Testis (tissue), 3 donors: ENCODE data around the gene FLYWCH1. TPM values are rescaled to one million over a fixed set of nuclear protein-coding genes. Genes with fewer than 3 reads are reported as not detected.
A peak's percentile ranks its signal among the peaks of the same experiment; 100 is the strongest.

Source experiments
- DNase-seq: peaks from one replicate; pipeline ENCODE4 v3.0.0-alpha.2; 2019
- H3K27ac ChIP-seq, 2 donors: fragments of 200-600 bp; sonication (generic); one replicate each; pipeline ENCODE4 v1.5.1; 2019
- H3K27me3 ChIP-seq: fragments of 200-600 bp; sonication (generic); one replicate; pipeline ENCODE4 v1.5.1; 2019
- H3K36me3 ChIP-seq: fragments of 200-600 bp; sonication (generic); one replicate; pipeline ENCODE4 v1.5.1; 2017; ENCODE audit warnings: low read depth; ENCODE audit errors: missing control alignments
- H3K4me1 ChIP-seq: fragments of 200-600 bp; sonication (generic); one replicate; pipeline ENCODE4 v1.5.1; 2019
- H3K4me3 ChIP-seq, 2 donors: fragments of 200-600 bp; sonication (generic); one replicate each; pipeline ENCODE4 v1.5.1; 2017 to 2019
- H3K9me3 ChIP-seq: fragments of 200-600 bp; sonication (generic); one replicate; pipeline ENCODE4 v1.5.1; 2017
- CTCF ChIP-seq, 3 experiments: fragments of 450-650 bp in 2 of 3; fragments of 200-600 bp in 1 of 3; sonication (generic) in 1 of 3; IDR thresholded peaks; one replicate each; pipeline ENCODE4 v1.5.1; 2016 to 2019; ENCODE audit warnings: antibody characterized with exemption in 3 of 3, mild to moderate bottlenecking in 2 of 3, moderate library complexity in 1 of 3
- POLR2A ChIP-seq: fragments of 450-650 bp; IDR thresholded peaks from one replicate; pipeline ENCODE4 v1.6.1; 2017; ENCODE audit warnings: antibody characterized with exemption, mild to moderate bottlenecking, moderate library complexity
- WGBS, 2 donors: methylation state at CpG; one replicate each; pipeline ENCODE4 v1.1.5; 2018; 5-methylcytosine and 5-hydroxymethylcytosine counted together
- intact Hi-C: fragments of 100-400 bp; cut with DNase I; formaldehyde crosslinking; loops from one replicate; pipeline ENCODE4 v1.15.1; 2023; ENCODE audit warnings: low total_unique reads
- polyA plus RNA-seq: library from polyadenylated mRNA; stranded (reverse); fragments of 350-450 nt; fragmentation: Illumina TruSeq; extraction: RNeasy Lipid Tissue Mini Kit (QIAGEN cat#74804); gene quantifications from one replicate; pipeline ENCODE4 v1.2.3, GENCODE V29; 2014; ENCODE audit warnings: low read depth, low replicate concordance; ENCODE audit not compliant: insufficient read depth
- total RNA-seq, 2 donors: library from RNA; depleted of rRNA; stranded (reverse); fragments of >200 nt; gene quantifications; one replicate each; pipeline ENCODE4 v1.2.3, GENCODE V29; 2016

Gene FLYWCH1
- total and polyA plus RNA-seq, 3 donors from 2014 or later, result 12.5 to 31.0 (median 26.7) TPM

GRCh38 chr16:2914233-2914632 is 2.5 kb downstream of the FLYWCH1 start:
- H3K27me3 ChIP-seq, result no peaks in the 10 kb centered on the region
- no peak overlapping the region for H3K27ac ChIP-seq
- no peaks in the 10 kb centered on the region for H3K9me3 ChIP-seq
- H3K4me3 ChIP-seq, result no peak overlapping the region
- no peak for TF ChIP-seq POLR2A
- TF ChIP-seq CTCF (IDR thresholded peaks at IDR 0.05), result no peak
- intact Hi-C loops, result no loop called here
- 81 to 87% methylated on average over 10 to 12 of the region's 12 CpGs for WGBS, 2 donors
- no peak for DNase-seq
- H3K36me3 ChIP-seq, result no peaks in the 10 kb centered on the region
- H3K4me1 ChIP-seq, result peaks cover 7% of the 10 kb centered on the region

- TF ChIP-seq CTCF (IDR thresholded peaks at IDR 0.05), result no peak
- TF ChIP-seq POLR2A, result no peak
- H3K36me3 ChIP-seq, result no peaks in the 10 kb centered on the region
- no peaks in the 10 kb centered on the region for H3K9me3 ChIP-seq
- DNase-seq, result no peak
- H3K27me3 ChIP-seq, result no peaks in the 10 kb centered on the region
- H3K27ac ChIP-seq, result no peak overlapping the region
- peaks cover 7% of the 10 kb centered on the region for H3K4me1 ChIP-seq
- intact Hi-C loops, result no loop called here
- WGBS, 2 donors, result 75 to 90% methylated on average over 13 of the region's 13 CpGs
- H3K4me3 ChIP-seq, result no peak overlapping the region
Observed at GRCh38 chr16:2915196-2915929, 3.6 kb downstream of the FLYWCH1 start.

- Histone ChIP-seq H3K4me3 (no peak overlapping the region), H3K27me3 (no peaks in the 10 kb centered on the region), H3K9me3 (no peaks in the 10 kb centered on the region), H3K27ac (peak overlapping the region; percentile 62 to 63), H3K4me1 (no peaks in the 10 kb centered on the region), H3K36me3 (no peaks in the 10 kb centered on the region)
- peak; percentile 78 for DNase-seq
- intact Hi-C loops, result no loop called here
- 7 to 14% methylated on average over 10 to 13 of the region's 13 CpGs for WGBS, 2 donors
- TF ChIP-seq CTCF (IDR thresholded peaks at IDR 0.05), result peak; percentile 92 to 98 (median 96)
- TF ChIP-seq POLR2A, result no peak
Observed at GRCh38 chr16:2919511-2920255, 8.0 kb downstream of the FLYWCH1 start.

- H3K27me3 ChIP-seq, result no peaks in the 10 kb centered on the region
- no peak overlapping the region for H3K27ac ChIP-seq
- H3K36me3 ChIP-seq, result no peaks in the 10 kb centered on the region
- H3K4me1 ChIP-seq, result peaks cover 9% of the 10 kb centered on the region
- 92 to 94% methylated on average over 14 of the region's 14 CpGs for WGBS, 2 donors
- intact Hi-C loops, result no loop called here
- H3K9me3 ChIP-seq, result no peaks in the 10 kb centered on the region
- H3K4me3 ChIP-seq, result no peak overlapping the region
- DNase-seq, result no peak
- TF ChIP-seq CTCF (IDR thresholded peaks at IDR 0.05) (no peak), POLR2A (no peak)
Observed at GRCh38 chr16:2923481-2923880, 11.8 kb downstream of the FLYWCH1 start.
